ENCODE measurements around the gene TANC1.
A peak's percentile ranks its signal among the peaks of the same experiment; 100 is the strongest.

TANC1 gene

DNA sequence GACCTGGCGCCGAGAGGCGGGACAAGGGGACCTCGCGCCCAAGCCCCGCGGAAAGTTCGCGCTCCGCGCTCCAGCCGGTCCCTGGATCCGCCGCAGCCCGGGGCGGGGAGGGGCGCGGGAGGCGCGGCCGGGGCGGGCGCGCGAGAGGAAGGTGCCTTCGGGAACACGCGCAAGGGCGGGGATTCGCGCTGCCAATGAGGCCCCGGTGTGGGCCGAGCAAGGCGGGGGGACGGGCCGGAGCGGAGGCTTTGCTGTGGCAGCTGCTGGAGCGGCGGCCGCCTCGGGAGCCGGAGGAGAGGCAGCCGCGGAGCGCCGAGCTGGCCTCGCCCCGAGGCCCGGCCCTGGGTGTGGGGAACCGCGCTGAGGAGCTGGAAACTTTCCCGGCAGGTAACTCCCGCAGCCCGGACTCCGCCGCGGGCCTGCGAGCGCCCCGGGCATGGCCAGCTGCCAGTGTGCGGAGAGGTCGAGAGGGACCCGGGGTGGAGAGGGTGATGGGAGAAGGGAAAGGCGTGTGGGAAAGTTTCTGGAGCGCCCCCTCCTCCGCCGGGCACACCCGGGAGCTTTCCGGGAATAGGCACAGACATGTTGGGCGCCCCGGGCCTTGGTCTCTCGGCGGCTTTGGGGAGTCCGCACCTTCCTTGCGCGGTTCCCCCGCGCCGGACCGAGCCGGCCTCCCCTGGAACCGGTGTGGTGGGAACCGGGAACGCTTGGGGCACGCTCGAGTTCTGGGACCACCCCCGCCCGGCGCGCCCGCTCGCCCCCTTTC, at the start of gene TANC1:
TSS of gene TANC1 (plus strand) at position 245 of the 766 bp plus-strand sequence. CDS start 97,271 bp downstream, outside the sequence.
- DNase-seq (peak; percentile 70), ATAC-seq (peak; percentile 88)

- ATAC-seq: no peak
- no peak for DNase-seq
Measured at GRCh38 chr2:158921599-158922408, 46.6 kb upstream of the TANC1 start.

GRCh38 chr2:158922601-158923000, 45.8 kb upstream of the TANC1 start:
- no peak for DNase-seq
- ATAC-seq: no peak

- DNase-seq: no peak
- no peak for ATAC-seq
Measured at GRCh38 chr2:158923180-158923594, 45.3 kb upstream of the TANC1 start.

DNA sequence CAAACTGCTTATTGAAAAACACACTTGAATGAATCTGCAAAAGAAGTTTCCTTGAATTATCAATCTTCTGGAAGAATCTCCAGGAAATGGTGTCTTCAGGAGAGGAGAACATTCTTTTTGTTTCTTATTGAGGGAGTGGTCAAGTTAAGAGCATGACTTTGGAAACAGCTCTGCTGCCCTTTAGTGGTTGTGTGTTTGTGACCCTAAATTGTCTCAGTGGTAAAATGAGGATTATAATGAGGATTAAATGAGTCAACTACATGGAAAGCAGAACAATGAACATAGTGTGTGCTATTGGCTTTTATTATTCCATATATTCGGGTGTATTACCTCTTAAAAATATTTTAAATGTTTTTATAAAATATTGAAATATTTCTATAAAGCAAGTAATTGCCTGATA, 44.8 kb upstream of the TANC1 start:
- no peak for ATAC-seq
- no peak for DNase-seq

DNA sequence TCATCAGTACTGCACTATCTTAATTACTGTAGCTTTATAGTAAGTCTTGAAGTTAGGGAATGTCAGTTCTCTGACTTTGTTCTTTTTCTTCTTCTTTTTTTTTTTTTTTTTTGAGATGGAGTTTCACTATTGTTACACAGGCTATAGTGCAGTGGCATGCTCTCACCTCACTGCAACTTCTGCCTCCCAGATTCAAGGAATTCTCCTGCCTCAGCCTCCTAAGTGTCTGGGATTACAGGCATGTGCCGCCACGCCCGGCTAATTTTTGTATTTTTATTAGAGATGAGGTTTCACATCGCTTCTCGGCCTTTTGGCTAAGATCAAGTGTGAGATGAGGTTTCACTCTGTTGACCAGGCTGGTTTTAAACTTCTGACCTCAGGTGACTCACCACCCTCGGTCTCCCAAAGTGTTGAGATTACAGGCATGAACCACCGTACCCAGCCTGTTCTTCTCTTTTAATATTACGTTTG, 41.9 kb upstream of the TANC1 start:
- DNase-seq (no peak), ATAC-seq (no peak)

GRCh38 chr2:158928515-158928914, 39.9 kb upstream of the TANC1 start:
- ATAC-seq: no peak
- DNase-seq: no peak

DNA sequence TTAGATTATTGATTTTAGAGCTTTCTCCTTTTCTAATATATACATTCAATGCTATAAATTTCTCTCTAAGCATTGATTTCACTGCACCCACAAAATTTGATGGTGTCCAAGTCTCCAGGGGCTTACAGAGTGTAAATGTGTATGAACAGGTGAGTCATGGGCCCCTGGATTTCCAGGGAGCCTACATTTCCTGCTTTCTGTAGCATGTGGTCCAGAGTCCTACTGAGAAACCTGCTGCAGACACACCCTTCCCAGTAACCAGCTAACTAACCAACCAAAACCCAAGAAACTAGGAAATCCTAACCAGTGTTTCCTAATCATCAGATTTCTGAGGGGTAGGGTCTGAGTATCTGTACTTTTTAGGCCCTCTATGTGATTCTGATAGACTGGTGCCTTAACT, 39.5 kb upstream of the TANC1 start:
- ATAC-seq: no peak
- no peak for DNase-seq

DNA sequence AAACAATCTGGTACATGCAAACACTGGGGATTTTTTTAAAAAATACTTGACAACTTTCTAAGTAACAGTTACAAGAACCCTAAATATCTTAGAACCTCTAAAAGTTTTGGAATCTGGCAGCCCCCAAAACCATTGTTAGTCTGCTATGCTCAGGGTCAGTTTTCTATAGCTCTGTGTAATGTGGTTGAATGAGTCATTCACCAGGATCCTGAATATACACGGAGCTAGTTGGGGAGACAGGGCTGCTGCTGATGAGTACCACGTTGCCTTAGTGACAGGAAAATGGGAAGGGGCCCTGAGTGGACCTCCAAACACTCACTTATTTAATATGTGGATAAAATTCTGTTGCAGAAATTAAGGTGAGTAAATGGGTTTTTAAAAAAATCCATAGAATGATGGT, 36.9 kb upstream of the TANC1 start:
- ATAC-seq (no peak), DNase-seq (no peak)

- ATAC-seq (no peak), DNase-seq (no peak)
Measured at GRCh38 chr2:158932131-158932645, 36.3 kb upstream of the TANC1 start.

DNA sequence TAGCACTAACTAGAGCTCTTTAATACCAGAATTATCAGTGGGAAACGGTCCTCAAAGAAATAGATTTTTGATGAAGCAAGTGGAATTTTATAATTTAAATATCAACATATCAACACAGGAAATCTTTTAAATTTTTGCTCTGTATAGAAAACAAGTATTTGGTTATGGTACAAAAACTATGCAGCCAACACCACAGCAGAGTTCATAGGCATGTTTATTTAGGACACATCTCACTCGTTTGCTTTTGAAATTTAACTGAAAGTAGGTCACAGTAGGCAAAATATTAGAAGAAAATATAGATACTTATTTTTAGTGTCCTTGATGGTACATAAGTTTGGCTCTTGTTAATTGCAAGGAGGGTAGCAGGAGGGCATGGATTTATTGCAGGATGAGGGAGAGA, 34.3 kb upstream of the TANC1 start:
- DNase-seq (no peak), ATAC-seq (no peak)

GRCh38 chr2:158935617-158936016, 32.8 kb upstream of the TANC1 start:
- DNase-seq (no peak), ATAC-seq (no peak)

DNA sequence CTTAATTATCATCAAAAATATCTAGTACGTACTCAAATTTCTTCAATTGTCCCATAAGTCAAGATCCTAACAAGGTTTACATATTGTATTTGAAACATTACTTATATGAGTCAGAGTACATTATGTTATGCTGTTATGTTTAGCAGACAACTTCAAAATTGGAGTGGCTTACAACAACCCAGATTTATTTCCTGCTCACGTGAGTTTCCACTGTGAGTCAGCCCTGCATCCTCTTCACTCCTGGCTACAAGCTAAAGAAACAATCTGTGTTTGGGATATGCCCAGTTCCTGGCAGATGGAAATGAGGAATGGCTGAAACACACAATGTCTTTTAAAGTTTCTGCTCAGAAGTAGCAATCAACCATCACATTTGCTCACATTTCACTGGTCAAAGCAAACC, 31.5 kb upstream of the TANC1 start:
- DNase-seq (no peak), ATAC-seq (no peak)

- DNase-seq: no peak
- no peak for ATAC-seq
Measured at GRCh38 chr2:158940356-158940755, 28.1 kb upstream of the TANC1 start.

DNA sequence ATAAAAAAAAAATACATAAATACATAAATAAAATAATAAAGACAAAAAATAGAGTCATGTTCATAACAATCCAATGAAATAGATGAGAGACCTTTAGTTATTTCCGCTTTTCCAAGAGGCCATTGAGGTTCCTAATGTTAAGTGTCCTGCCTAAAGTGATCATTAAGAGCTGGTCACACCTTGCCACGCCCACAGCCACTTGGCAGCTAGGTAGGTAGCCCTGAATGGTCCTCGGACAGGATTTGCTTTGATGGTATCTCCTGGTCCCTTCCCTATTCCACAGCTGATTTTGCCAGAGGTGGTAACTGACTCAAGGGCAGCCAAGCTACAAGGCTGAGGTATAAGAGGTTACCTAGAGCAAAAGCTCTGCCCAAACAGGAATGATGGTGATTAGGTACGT, 24.5 kb upstream of the TANC1 start:
- DNase-seq (no peak), ATAC-seq (no peak)

GRCh38 chr2:158948964-158949699, 19.3 kb upstream of the TANC1 start:
- DNase-seq (no peak), ATAC-seq (no peak)

- no peak for ATAC-seq
Measured at GRCh38 chr2:158953454-158953853, 15.0 kb upstream of the TANC1 start.

DNA sequence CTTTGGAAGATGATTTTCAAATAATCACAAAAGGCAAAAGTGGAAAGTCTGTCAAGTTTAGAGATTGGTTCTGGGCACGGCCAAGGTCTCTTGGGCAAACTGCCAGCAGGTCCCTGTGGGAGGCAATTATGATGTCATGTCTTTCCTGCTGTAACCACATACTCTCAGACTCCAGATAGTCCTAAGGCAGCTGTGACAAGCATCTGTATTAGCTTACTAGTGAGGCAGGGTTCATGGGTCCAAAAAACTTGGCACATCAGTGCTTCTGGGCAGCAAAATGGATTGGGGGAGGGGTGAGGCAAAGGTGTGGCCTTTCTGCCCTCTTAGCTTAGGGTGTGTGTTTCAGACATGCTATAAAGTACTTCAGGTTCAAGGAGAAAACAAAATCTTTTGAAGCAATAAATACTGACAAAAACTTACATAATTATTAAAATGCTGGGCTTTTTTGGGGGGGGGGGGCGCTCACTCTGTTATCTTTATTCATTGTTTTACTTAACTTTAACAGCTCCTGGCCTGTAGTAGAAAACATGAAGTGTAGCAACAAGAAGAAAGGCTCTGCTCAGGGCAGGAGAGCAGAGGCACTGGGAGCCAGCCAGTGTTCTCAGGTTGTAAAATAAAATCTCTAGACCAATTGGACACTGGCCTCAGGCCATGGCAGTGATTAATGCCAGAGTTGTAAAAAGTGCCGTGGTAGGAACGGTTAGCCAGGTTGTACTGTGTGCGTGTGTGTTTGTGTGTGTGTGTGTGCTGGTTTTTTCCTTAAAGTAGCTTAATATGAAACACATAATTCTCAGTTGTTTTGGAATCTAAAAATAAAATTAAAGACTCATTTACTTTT, 14.3 kb upstream of the TANC1 start:
- ATAC-seq (peak; percentile 73), DNase-seq (peak; percentile 50)

More at GRCh38 chr2:158953454-158953853, 15.0 kb upstream of the TANC1 start:
- DNase-seq: no peak

DNA sequence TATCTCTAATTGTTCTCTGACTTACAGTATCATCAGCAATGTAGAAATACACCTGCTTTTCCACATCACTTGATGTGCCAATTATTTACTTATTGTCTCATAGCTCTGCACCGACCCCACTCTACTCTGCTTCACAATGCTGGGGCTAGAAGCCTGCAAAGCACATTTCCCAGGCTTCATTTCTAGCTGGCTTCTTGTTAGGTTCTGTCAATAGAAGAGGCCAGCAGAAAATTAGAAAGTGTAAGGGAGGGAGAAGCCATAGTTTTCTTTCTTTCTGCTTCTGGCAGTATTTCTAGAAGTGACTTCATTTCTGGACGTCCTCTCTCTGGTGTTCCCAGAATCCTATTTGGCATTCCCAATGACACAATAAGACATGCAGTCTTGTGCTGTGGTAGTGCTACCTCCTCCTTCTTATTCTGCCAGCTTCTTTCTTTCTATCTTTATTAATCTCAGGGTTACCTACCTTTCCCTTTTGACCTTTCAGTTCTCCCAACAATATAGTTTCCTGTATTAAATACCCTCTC, 12.5 kb upstream of the TANC1 start:
- no peak for DNase-seq
- no peak for ATAC-seq

GRCh38 chr2:158958365-158958764, 10.1 kb upstream of the TANC1 start:
- ATAC-seq: no peak
- no peak for DNase-seq

- ATAC-seq (no peak), DNase-seq (no peak)
Measured at GRCh38 chr2:158960193-158960592, 8.2 kb upstream of the TANC1 start.
